GM21423 (cell line): ENCODE measurements around the gene KRT86.
"Not testable (repeated sequence)": the region's sequence is repeated elsewhere in the genome, so short reads cannot be mapped to it uniquely, and the experiment has no call there.

ENCODE experiments used
- ATAC-seq: cut with Tn5 transposase; IDR thresholded peaks from one replicate; pipeline ENCODE4 v1.9.1; 2021; ENCODE audit warnings: mild to moderate bottlenecking, moderate library complexity; ENCODE audit not compliant: unreplicated experiment

KRT86 gene

DNA sequence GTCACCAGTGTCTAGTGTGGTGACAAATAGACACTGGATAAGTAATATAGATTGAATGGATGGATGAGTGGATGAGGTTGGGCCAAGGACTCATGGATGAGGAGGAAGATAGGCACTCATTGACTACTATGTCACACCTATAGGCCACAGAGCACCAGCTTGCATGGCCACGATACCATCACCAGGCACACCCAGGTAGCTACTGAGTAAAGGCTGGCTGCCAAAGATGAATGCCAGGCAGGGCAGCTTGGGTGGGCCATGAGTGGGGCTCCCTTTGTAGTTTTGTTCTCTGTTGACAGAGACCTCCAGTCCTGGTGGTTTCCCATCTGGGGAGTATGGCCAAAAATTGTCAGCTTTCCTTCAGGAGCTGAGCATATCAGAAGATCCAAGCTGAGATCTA is 57.9 kb downstream of the KRT86 start:
- ATAC-seq = no peak

DNA sequence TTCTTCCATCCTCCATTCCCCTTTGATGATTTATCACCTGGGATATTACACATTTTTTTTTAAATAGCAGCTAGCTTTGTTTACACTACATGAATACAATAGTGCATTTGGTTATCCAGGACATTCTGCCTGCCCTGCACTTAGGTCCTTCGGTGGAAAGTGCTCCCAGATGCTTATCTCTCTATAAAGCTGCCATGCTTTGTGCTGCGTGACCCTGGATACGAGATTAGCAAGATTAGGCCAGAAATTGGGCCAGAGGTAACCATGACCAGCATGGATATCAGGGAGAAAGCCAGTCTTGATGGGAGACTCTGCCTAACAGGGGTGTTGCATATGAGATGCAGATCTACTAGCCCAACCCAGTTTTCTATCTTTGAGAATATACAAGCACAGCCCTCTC is 58.9 kb downstream of the KRT86 start:
- no peak for ATAC-seq

DNA sequence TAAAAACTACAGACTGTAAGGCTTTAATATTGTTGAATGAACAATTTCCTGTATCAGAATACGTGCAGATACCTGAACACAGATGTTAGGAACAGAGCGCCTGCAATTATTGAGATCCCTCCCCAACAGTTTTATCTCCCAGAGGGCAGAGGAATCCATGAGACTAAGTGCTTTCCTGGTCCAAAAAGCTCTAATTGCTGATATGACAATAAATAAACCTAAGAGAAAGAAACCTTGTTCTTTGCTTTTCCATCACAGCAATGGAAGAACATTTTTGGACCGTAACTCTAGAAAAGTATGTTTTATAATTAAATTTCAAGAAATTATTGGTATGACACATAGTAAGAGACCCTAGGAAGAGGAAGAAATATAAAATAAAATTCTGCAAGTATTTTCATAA is 59.7 kb downstream of the KRT86 start:
- no peak for ATAC-seq

DNA sequence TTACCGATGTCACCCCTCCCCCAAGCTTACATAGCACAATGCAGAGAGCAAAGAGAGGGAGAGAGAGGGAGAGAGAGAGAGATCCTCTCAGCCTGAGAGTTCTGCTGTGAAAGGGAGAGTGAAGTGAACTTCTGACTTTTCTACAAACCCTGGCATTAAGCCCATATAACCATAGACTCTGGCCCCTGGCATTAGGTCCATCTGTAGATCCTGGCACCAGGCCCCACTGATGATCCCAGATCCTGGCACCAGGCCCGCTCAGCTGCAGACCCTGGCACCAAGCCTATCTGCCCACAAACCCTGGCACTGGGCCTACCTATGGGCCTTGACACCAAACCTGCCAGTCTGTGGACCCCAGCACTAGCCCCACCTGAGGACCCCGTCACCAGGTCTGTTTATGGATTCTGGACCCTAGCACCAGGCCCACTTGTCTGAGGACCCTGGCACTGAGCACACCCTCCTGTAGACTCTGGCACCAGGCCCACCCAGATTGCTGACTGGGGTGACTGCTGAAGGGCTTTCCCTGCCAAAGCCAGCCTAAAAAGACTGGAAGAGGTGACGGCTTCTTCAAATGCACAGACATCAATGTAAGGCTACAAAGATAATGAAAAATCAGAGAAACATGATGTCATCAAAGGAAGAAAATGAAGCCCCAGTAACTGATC is 61.3 kb downstream of the KRT86 start:
- no peak for ATAC-seq

DNA sequence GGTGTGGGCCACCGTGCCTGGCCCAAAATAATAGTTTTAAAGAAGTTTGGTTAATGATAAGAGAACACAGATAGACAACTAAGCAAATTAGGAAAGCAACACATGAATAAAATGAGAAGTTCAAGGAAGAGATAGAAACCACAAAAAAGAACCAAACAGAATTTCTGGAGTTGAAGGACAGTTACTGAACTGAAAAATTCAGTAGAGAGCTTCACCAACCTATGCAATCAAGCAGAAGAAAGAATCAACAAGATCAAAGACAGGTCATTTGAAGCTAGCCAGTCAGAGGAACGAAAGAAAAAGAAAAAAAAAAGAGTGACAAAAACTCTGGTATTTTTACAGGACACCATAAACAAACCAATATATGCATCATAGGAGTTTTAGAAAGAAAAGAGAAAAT is 62.2 kb downstream of the KRT86 start:
- no peak for ATAC-seq

DNA sequence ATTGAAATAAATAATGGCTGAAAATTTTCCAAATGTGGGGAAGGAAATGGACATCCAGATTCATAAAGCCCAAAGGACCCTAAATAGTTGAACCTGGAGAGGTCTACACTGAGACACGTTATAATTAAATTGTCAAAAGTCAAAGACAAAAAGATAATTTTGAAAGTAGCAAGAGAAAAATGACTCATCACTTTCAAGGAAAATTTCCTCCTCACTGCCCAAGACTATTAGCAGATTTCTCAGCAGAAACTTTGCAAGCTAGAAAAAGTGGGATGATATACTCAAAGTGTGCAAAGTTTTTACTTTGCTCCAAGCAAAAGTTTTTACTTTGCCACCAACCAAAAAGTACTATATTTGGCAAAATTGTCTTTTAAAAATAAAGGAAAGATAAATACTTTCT is 62.6 kb downstream of the KRT86 start:
- no peak for ATAC-seq

DNA sequence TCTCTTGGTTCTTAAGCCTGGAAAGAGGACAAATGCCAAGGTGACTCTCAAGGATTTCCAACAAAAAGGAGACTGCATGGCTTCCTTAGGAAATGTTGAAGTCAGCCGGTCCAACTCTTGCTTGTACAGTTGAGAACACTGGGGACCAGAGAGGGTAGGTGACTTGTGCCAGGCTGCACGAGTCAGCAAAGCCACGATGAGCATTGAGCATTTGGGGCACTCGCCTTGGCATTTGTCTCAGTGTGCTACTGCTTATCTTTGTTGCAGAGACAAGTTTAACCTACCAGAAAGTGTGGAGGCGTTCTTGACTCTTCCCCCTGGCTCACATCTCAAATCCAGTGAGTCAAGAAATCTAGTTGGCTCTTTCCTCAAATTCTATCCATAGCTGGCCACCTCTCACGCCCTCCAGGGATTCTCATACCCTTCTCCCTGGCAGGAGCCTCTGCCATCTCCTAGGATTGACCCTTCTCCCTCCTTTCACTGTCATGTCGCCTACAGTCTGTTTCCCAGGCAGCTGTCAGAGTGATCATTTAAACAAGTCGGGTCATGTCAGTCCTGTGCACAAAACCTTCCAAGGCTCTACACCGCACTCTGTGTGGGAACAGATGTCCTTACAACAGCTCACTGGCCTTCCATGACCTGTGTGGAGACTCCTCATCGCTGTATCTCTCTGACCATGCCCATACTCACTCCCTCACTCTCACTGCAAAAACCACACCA is 64.0 kb downstream of the KRT86 start:
- no peak for ATAC-seq

DNA sequence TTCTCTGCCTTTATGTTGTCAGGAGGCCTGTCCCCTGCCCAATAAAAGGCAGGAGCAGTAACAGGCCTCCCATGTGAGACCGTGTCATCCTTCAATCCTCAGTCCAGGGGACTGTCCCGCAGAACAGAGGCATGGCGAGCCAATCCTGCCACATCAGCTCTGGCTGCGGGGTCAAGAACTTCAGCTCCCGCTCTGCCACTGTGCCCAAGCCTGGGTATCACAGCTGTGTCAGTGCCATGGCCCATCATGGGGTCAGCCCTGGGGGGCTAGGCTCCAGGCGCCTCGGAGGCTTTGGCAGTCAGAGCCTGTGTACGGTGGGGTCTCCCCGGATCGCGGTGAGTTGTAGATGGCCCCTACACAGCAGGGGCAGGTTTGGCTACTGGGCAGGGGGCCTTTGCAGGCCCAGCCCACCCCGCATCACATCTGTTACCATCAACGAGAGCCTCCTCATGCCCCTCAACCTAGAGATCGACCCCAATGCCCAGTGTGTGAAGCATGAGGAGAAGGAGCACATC is 66.7 kb downstream of the KRT86 start:
- no peak for ATAC-seq

DNA sequence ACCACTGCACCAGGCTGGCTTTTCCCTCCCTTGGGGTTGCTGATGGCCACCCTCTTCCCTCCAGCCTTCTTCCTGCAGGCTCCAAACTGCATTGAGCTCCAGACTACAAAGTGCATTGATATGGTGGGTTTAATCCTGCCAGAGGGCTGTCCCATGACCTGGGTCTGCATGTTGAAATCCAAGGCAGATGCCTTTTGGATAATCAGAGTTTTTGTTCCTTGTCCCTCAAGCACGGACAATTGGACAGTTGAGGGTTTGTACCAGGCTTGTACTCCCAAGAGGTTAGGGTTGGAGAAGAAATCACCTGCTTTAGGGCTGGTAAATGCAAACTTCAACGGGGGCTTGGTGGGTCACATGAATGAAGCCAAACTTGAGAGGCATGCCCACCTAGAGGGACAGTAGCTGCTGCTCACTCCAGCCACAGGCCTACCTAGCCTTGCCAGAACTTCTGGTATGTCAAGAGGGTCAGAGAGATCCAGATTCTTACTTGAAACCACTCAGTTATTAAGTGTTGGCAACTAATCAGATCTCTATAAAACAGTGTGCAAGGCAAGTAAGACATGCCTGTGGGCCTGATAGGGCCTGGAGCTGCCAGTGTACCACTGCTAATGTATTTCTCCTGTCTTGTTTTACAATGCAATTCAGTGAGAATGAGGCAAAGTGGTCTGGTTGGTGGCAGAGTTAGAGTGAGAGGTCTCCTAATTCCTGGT is 68.5 kb downstream of the KRT86 start:
- no peak for ATAC-seq

DNA sequence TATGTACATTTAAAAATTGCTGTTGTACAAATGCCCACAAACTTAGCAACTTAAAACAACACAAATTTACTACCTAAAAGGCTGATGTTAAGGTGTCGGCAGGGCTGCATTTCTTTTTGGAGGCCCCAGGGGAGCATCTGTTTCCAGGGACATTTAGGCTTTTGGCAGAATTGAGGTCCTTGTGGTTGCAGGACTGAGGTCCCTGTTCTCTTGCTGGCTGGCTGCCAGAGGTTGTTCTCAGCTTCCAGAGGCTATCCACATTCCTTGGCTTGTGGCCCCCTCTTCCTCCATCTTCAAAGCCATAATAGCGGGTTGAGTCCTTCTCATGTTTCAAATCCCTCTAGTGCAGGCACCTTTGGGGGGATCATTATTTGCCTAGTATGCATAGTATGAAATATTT is 69.1 kb downstream of the KRT86 start:
- ATAC-seq = no peak

DNA sequence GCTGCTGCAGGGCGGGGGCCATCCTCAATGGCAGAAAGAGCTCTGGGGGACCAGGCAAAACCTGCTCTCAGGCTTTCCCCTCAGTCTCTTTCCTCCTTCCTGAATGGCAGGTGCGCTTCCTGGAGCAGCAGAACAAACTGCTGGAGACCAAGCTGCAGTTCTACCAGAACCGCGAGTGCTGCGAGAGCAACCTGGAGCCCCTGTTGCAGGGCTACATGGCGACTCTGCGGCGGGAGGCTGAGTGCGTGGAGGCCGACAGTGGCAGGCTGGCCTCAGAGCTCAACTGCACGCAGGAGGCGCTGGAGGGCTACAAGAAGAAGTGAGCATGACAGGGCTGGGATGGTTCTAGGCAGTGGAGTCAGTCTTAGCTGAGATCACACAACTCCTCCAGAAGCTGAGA is 69.7 kb downstream of the KRT86 start:
- no peak for ATAC-seq

DNA sequence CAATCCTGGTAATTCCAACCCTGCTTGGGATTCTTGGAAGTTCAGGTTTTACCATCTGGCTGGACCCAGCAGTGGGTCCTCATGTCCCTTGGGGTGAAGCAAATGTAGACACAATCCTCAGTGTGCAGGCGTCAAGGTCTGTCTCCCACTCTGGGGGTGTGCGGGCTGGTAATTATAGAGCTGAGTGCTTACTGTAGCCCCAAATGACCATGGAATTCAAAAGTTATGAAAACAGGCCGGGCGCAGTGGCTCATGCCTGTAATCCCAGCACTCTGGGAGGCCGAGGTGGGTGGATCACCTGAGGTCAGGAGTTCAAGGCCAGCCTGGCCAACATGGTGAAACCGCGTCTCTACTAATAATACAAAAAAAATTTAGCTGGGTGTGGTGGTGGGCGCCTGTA is 70.6 kb downstream of the KRT86 start:
- not testable (repeated sequence) for ATAC-seq

DNA sequence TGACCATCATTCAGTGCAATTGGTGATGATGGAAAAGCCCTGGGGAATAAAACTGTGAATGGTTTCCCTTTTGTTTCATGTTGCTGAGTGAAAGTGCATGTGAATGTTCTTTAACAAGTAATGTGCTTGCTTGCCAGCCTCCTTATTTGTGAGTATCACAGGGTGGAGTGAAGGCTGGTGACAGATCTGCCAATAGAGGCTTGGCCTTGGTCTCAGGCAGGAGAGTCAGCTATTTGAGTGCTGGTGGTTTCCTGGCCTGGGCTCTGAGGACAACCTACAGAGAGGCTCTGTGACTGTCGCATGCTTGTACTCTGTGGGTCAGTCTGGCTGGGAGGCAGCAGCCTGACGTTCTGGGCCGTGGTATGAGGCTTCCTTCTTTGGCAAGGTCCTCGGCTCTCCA is 72.1 kb downstream of the KRT86 start:
- no peak for ATAC-seq

DNA sequence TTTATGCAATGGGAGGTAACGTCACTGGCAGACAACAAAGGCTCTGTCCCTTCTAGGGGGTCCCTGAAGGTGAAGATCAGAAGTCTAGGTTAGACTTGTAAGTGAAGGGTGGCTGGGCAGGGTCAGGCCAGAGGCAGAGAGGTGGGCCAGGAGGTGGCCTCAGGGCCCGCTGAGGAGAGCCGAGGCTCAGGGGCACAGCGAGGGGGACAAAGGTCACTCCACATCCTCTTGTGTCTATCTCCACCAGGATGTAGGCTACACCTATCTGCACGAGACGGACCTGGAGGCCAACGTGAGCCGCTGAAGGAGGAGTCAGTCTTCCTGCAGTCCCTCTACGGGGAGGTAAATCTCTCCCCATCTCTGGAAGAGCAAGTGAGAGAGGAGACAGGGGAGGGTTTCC is 72.6 kb downstream of the KRT86 start:
- no peak for ATAC-seq

DNA sequence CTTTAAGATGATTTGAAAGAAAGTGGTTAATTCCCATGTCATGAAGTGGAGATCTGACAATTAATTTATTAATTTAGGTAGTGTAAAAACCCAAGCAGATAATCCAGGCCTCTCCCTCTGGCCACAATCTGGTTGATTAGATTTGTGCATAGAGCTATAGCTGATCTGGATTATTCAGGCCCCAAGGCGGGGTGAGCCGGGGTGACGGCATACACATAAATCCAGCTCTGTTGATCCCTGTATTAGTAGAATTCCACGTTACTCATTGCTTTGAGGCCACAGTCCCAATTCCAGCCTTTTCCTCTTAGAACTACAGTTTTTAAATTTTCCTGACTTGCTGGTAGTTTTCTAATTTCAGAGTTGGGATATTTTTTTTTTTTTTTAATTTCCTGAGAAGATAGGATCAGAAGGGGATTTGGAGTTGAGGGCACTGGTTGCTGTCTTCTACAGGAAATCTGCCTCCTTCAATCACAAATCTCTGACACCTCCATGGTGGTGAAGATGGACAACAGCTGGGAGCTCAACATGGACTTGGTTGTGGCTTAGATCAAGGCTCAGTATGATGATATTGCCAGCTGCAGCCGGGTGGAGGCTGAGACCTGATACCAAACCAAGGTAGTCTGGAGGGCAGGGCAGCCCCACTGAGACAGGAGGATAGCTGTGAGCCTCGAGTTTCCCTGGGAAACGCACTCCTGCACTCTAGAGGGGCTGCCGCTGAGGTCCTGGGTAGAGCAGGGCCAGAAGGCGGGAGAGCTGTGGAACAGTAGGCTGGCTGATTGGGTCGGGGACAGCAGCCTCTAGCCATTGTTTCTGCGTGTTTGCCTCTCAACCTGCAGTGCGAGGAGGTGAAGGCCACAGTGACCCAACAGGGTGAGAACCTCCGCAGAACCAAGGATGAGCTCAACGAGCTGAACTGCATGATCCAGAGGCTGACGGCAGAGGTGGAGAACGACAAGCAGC is 73.4 kb downstream of the KRT86 start:
- no peak for ATAC-seq

DNA sequence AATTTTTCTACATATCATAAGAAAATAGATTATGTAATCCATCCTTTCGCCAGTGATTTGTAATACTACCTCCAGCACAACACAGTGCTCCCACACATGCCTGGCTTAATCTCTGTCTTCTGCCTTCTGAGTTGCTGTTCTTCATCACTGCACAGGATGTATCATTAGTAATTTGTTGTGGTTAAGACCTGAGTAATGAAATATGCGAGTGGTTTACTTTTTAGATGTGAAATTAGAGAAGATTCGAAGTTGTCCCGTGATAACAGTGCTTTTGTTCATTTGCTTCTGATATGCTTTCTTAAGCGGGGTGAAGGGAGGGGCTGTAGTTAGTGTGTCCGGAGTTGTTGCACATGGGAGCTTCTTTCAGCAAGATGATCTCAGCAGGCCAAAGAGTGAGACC is 74.8 kb downstream of the KRT86 start:
- no peak for ATAC-seq

DNA sequence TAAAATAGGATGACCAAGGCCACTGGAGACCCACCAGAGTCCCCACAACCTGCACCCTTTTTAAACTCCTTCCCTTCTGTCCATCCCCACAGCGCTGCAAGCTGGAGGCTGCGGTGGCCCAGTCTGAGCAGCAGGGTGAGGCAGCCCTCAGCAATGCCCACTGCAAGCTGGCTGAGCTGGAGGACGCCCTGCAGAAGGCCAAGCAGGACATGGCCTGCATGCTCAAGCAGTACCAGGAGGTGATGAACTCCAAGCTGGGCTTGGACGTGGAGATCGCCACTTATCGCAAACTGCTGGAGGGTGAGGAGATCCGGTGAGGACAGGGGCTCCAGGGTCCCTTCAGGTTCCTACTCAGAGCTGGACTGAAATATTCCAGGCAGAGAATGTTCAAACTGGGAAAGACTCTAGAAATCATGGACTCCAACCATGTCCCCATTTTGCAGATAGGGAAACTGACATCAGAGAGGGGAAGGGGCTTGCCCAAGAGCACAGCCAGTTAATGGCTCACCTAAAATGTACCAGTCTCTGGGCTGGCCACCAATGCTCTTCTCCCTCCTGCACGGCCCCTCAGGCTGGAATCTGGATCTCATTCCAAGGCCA is 75.7 kb downstream of the KRT86 start:
- no peak for ATAC-seq

DNA sequence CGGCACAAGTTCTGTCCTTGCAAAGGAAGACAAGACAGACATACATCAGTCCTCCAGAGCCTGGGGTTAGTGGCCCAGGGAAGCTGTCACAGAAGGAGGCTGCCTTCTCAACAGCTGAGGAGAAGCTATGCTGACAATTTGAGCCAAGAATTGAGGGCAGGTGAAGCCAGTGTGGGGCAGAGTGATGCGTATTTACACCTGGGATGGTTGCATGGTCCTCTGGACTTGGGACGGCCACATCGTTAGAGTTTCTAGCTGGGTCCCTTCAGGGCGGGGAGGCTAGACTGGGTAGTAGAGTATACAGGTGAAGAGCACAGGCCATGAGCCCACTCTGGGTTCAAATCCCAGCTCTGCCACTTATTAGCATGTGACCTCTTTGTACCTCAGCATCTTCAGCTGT is 76.3 kb downstream of the KRT86 start:
- ATAC-seq = no peak

DNA sequence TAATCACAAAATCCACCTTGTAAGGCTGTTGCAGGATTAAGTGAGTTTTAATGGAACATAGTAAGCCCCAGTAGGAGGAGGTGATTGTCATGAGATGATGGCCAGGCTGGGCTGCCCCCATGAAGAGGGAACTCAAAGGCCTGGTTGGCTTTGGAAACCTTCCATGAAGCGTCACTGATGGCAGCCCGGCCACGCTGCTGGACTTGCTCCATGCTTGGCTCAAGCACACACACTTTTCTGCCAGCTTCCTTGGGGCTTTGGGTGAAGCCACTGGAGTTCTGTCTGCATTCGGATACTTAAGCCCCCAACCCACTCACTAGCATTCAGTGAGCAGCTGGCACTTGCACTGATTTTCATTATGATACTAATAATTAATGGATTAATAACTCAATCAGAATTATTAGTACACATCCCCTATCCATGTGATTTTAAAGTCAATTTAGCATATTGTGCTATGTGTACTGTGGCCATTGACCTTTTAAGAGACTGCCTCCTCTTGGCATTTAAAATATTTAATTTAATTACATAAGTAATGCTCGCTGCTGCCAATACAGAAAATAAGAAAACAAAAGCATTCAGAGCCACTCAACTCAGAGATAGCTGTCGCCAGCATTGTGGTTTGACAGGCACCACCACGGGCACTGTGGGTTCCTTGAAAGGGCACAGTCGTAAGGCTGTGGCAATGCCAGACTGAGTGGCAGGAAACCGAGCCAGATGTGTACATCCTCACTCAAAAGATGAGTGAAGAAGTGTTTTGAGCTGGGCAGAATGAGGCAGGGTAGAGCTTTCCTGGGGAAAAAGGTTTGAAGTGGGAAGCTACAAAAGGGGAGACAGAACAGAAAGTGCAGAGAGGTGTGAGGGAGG is 77.0 kb downstream of the KRT86 start:
- no peak for ATAC-seq

DNA sequence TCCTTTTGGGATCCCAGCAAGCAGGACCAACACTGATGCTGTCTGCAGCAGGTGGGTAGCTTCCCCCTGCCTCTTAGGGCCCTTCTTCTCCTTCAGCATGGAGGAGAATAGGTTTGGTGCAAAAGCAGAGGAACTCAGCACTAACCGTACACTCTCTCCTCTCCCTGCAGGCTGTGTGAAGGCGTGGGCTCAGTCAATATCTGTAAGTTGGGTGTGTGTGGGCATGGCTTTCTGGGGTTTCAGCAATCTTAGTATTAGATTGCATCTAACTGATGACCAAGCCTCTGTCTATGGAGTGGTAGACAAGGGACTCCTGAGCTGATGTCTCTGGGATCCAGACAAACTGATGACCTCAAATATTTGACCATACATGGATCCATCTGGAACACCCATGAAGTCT is 78.5 kb downstream of the KRT86 start:
- ATAC-seq = no peak
